ENCODE measurements around the gene KIF17.

Gene KIF17

DNA sequence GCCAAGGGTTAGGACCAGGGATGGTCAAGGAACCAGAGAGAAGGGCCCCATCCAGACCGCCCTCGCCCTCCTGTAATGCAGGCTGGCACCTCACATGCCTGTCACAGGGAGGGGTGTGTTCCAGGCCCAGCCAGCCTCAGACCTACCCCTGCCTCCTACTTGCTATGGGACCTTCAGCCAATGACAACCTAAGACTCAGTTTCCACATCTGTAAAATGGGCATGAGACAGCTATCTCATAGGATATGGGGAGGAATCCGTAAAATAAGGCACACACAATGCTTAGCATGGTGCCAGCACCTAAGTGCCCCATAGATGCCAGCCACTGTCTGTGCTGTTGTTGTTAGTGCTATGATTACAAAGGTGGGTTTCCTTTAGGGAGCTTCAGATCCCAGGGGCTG is 7.9 kb downstream of the KIF17 start:
- DNase-seq = no peak

DNA sequence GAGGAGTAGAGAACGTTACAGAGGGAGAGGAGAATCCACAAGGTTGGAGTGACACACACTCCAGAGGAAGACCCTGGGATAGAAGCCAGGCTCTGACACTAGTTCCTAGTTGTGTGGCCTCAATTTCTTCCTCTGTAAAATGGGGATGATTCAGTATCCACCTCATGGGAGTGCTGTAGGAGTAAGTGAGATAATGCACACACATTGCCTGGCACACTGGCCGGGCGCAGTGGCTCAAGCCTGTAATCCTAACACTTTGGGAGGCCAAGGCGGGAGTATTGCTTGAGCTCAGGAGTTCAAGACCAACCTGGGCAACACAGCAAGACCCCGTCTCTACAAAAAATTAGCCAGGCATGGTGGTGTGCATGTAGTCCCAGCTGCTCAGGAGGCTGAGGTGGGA is 8.9 kb downstream of the KIF17 start:
- DNase-seq = no peak

DNA sequence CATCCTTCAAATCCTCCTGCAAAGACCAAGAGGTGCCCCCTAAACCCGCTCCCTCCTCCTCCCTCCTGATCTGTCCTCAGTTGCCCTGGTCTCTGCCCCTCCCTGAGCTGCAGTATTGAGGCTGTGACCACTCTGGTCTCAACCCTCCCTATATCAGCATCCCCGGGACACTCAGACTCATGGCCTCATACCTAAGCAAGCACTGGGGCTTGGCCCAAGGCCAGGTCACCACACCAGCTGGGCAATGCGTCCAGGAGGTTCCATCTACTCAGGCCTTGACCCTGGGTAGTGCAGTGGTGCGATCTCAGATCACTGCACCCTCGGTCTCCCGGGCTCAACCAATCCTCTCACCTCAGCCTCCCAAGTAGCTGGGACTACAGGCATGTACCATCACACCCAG is 9.8 kb downstream of the KIF17 start:
- DNase-seq = no peak

DNA sequence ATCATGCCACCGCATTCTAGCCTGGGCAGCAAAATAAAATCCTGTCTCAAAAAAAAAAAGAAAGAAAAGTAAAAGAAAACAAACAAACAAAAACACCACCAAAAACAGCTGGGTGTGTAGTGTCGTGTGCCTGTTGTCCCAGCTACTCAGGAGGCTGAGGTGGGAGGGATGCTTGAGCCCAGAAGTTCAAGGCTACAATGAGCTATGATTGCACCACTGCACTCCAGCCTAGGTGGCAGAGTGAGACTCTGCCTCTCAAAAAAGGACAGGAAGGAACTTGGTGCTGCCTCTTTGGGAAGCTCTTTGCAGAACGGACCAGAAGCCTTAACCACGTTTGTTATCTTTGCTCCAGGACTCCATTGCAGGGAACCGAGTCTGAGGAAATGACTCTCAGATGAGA is 11.0 kb downstream of the KIF17 start:
- no peak for DNase-seq

DNA sequence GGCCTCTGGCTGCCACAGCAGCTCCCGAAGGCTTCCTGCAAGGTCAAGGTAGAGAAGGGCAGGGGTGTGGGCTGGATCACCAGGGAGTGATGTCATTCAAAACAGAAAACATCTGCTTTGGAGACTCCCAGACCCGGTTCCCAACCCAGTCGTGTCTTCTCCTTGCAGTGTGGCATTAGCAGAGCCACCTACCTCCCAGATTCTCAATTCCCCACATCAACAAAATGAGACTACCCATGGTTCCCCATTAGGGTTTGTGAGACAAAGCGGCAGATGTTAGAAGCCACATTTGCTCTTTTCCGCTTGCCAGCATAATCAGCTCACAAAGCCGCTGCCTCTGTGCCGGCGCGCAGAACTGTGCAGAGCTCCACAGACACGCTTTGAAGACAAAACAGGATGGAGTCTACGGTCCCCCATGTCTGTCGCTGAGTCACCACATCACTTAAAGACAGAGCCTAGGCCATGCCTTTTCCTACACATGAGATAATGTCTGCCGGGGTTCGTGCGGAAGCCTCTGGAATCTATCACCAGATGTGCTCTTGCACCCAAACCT is 12.5 kb downstream of the KIF17 start:
- no peak for DNase-seq

DNA sequence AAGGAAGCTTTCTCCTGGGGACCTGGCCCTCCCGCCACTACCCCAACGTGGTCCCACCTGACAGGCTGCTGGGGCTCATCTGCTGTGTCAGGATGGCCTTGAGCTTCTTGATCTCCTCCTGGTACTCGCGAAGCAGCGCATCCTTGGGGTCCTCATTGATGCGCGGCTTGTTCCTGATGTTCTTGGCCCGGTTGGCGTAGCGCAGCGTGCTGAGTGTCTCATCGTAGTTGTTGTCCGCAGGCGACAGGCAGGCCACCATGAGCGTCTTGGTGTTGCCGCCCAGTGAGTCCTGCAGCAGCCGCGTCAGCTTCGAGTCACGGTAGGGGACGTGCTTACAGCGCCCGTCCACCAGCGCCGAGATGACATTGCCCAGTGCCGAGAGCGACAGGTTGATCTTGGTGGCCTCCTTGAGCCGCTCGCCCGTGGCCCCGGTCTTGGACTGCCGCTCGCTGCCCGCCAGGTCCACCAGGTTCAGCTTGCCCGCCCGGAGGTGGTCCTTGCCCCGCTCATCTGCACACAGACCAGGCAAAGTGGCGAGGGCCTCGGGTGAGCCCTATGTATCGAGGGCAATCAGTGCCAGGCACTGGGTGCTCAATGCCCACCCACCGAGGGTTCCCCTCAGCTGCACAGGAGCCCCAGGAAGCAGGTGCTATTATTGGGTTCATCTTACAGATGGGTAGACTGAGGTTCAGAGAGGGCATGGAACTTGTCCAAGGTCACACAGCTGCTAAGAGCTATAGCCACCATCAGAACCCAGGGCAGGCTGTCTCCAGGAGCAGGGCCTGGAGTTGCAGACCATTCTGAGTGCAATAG is 13.2 kb downstream of the KIF17 start:
- no peak for DNase-seq

DNA sequence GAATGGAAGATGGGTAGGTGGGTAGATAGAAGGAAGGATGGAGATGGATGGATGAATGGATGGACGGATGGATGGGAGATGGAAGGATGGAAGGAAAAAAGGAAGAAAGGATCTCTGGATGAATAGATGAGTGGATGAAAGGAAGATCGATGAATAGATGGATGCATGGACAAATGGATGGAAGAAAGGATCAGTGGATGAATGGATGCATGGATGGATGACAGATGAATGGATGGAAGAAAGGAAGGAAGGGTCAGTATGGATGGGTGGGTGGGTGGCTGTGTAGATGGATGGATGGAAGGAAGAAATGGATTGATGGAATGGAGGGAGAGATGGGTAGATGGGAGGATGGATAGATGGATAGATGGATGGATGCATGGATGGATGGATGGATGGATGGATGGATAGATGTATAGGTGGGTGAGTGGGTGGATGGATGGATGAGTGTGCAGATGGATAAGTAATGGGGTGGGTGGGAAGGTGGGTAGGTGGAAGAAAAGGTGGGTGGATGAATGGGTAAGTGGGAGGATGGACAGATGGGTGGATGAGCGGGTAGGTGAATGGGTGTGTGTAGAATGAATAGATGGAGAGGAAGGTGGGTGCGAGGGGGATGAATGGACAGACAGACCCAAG is 14.6 kb downstream of the KIF17 start:
- no peak for DNase-seq

DNA sequence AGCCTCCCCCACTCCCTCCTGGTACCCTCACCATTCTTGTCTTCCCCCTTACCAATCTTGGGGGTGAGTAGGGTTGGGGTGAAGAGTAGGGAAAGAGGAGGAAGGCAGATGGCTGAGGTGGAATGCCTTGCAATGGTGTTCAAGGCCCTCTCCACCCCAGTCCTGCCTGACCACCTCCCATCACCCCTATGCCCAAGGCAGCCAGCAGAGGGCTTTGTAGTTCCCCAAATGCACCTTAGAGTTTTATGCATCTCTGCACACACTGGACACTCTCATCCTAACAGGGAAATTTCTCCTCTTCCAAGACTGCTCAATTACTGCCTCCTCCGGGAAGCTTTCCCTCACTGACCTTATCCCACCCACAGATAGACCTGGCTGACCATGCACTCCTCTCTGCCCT is 15.4 kb downstream of the KIF17 start:
- DNase-seq = peak; percentile 23

DNA sequence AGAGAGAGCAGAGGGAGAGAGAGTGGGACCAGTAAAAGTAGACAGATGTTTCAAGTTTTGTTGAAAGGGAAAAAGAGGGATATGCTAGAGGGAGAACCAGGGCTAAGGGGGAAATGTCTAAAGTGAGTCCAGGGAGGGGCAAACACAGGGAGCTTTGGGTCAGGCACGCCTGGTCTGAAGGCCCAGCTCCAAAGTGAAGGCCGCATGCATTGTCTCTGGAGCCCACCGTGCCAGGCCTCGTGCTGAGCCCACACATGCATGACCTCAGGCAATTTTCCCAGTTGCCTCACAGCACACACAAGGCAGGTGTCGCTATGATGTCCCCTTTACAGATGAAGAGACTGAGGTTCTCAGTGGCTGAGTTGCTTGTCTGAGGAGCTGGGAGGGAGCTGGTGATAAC is 16.0 kb downstream of the KIF17 start:
- no peak for DNase-seq

DNA sequence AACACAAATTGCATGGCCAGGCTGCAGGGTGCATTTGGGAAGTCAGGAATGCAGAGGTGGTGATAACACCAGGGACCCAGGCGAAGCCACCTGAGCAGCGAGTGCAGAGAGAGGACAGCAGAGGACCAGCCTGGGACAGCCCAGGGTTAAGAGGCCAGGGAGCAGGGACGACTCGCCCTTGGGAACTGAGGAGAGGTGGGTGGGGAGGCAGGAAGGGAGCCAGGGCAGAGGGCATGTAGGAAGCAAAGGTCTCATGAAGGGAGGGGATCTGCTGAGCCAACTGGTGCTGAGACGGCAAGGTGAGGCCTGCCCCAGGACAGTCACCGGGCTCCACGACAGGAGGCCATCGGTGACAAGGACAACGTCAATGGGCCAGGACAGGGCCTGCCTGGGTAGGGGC is 16.4 kb downstream of the KIF17 start:
- no peak for DNase-seq

DNA sequence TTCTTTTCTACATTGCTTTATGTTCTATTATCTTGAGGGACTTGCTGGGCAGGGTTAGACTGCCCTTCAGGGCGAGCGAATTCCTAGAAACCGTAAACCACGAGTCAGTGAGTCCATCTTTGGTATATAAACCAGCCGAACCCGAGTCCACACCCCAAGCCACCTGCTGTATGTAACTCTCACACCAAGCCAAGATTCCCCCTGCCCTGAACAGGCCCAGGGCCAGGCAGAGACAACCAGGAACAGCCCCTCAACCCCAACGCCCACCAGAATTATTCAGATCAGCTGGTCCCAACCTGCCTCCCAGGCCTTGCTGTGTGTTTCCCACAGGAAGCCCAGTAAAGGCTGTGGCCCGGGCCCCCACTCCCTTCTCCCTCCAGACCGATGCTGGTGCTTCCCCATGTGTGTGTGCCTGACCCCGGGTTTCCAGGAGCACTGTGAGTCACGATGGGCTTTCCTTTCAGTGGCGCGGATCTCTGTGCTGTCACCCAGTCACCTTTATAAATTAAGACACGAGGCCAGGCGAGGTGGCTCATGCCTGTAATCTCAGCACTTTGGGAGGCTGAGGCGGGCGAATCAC is 17.1 kb downstream of the KIF17 start:
- no peak for DNase-seq

DNA sequence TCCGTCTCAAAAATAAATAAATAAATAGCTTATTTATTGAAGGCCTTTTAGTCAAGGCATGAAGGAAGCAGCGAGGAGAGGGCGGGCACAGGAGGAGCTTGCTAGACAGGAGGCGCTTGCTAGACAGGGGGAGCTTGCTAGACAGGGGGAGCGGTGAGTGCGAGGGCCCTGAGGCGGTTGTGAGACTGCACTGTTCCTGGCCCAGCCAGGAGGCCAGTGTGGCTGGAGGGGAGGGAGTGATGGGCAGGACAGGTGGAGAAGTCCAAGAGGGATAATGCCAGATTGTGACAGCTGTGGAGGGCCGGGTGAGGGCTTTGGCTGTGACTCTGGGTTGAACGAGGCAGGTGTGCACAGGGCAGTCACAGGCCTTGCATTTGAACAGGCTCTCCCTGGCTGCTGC is 18.2 kb downstream of the KIF17 start:
- no peak for DNase-seq

DNA sequence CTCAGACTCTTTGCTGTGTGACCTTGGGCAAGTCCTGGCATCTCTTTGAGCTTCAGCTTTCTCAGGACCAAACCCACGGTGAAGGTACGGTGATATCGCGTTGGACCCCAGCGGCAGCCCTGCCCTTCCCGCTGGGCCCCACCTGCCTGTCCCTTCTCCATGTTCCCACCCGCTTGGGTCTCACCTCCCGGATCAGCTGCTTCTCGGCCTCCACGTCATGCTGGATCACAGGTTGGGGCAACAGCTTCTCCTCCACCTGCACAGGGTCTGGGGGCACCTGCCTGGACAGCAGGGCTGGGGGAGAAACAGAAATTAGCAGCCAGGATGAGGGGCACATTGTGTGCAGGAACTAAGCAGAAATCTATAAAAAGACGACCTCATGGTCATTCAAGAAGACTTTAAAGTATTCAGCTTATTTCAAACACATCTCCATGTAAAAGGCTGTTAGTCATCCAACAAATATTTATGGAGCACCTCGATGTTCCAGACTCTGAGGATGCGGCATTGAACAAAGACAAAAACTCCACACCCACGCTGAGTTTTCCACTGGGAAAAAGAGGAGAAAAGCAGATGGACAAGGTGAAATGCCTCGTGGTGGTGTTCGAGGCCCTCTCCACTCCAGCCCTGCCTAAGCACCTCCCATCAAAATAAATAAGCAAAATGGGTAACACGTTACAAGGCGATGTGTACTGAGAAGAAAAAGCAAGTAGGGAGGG is 19.5 kb downstream of the KIF17 start:
- DNase-seq = peak; percentile 71

DNA sequence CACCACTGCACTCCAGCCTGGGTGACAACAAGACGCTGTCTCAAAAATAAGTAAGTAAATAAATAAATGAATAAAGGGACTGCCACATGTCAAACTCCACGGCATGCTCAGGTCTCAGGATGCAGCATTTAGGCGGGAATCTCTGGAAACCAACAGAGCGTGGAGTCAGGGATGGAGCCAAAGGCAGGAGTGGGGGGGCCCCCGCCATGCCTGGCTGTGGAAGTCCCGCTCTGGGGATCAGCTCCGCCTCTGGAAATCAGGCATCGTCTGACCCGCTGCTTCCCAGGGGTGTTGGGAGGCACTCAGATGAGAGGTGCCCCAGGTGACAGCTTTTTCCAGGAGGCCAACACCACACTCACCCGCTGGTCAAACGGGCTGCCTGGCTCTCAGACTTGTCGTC is 20.2 kb downstream of the KIF17 start:
- no peak for DNase-seq

DNA sequence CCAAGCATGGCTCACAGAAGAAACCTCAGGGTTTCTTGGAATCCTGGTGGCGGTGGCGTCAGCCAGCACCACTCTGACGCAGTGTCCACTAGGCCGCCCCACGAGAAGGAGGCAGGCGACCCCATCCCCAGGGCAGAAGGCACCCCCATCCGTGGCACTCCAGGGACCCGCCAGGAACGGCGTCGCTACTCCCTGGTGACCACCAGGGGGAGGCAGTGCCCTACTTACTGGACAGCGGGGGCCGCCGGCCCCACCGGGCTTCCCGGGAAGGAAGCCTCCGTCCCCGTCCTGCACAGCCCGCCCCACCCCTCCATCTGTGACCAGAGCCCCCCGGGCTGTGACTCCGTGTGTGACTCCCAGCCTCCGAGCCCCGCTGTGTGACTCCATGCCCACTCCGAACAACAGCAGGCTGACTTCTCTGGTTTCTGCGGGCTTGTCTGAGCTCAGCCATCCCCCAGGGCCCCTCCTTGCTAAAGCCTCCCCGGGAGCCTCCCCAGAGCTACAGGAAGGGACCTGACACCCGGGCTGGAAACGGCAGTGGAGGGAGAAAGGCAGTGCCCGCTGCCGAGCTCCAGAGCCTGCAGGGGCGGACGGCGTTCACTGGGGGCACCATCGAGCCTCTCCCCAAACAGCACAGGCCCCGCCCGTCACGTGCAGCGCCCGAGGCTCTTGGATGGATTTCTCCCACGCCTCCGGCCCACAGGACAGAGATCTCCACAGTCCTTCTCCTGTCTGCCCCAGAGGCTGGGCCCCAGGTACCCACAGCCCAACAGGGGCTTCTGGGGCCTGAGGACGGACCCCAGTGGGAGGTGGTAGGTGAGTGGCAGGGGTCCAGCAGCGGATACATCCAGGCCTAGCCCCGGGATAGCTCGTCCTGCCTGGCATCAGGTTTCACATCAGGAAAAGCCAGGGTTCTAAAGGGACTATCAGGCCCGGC is 21.1 kb downstream of the KIF17 start:
- DNase-seq = peak; percentile 97

DNA sequence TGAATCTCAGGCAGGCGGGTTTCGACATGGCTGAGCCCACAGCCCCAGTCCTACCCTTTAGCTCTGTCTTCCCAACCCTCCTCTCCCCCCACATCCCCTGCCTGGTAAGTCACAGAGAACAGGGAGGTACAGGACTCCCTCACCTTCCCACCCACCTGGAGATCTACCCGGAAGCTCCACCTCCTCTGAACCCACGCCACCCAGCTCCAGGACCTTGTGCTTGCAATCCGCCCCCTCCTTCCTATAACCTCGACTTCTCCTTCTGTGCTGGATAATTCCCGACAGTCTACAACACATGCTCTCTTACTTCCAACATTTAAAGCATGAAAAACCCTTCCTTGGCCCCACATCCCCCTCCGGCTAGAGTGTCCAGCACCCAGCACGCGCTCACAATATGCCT is 22.3 kb downstream of the KIF17 start:
- no peak for DNase-seq

DNA sequence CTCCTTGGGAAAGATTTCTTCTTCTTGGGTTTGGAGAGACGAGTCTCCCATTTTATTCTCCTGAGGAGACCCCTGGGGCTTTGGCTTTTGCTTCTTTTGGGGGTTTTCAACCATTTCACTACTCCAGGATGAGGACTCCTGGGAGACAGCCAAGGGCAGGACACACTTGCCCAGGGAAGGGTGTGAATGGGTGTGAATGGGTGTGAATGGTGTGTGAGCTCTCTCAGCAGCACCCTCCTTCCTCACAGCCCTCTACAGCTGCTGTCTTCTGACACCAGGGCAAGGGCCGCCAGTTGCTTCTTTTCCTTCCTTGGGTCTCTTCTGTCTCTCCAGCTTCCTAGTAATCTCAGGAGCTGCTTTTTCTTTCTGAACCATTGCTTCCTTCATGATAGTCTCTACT is 24.2 kb downstream of the KIF17 start:
- no peak for DNase-seq

DNA sequence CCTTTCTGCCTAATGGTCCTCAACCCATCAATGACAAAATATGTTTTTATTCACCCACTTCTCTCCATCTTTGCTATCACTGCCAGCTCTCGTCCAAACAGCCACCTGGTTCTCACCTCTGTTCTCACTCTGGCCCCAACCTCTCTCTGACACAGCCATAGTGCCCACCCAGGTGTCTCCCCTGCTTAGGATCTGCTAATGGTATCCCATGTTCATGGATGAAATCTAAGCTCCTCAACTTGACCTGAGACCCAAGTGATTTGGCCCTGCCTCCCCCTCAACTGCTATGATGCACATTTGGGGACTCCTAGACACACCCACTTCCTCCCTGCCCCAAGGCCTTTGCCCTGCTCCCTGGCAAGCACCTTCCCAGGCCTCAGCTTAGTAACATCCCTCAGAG is 25.9 kb downstream of the KIF17 start:
- DNase-seq = no peak

DNA sequence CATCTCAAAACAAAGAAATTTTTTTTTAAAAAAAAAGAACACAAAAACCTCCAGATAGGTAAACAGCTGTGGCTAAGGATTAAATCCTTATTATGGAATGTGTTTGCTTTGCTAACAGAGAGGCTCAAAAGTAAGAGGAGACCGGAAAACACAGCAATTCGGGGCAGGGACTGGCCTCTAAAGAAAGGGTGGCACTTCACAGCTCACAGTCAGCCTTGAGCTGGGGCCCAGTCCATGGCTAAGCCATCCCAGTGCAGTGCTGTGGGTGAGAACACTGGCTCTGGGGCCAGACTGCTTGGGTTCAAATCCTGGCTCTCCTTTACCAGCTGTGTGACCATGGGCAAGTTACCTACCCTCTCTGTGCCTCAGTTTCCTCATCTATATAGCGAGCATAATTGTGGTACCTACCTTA is 28.2 kb downstream of the KIF17 start:
- DNase-seq = no peak

DNA sequence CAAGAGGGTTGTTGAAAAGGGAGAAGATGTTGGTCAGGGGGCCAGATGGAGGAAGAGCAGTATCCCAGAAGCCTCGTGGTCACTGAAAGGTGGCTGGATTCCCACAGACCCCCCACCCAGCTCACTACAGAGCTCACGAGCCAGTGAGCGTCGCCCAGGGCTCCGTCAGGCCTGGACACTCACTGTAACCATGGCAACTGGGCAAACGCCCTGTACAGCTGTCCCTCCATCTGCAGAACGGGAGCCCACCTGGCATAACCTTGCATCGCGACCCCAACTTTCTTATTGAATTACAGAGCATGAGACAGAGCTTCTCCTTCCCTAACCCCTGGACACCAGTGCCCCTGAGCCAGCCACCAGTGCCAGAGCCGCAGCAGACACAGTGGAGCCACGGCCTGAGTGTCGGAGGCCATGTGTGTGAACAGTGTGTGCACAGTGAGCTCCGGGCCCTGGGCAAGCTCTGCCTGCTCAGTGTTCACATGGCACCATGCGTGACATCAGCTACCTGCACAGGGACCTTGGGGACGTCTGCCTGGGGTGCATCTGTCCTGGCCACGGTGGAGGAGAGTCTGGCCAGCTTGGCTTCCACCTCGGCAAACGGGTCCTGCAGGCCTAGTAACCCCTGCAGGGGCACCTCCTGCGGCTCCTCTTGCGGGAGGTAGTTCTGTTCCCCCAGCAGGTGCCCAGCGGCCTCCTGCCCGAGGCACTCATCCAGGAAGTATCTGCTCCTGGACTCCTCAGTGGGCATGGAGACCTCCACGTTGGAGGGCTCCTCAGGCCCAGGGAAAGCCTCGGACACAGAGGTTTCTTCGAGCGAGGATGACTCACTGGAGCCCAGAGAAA is 30.7 kb downstream of the KIF17 start:
- DNase-seq = no peak

DNA sequence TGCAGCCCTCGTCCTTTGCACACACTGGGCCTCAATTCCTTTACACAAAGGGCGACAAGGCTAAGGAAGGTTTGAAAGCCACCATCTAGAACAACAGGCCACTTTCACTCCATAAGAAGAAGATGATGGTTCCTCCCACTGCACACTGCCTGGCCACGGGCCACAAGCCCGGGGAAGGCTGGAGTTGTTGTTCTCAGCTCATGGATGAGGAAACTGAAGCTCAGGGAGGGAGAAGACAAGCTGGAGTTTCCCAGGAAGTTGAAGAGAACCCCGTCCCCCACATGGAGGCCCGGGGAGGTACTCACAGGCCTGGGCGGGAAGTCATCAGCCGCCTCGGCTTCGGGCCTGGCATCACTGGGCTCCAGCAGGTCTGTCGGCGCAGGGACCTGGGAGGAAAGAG is 32.1 kb downstream of the KIF17 start:
- no peak for DNase-seq
